Fibroblast of mammary gland (primary cell): Measurements from ENCODE around the gene TPSB2.

Experiments
- DNase-seq: peaks from one replicate; pipeline ENCODE4 v3.0.0-alpha.2; 2010; ENCODE audit warnings: low read depth
- H3K4me3 ChIP-seq: 2 replicates; pipeline ENCODE4 v1.5.1; 2011; ENCODE audit warnings: low read depth, mild to moderate bottlenecking, low read length, moderate library complexity; ENCODE audit not compliant: control insufficient read depth
- CTCF ChIP-seq: conservative IDR thresholded peaks from 2 replicates; pipeline ENCODE4 v1.5.1; 2011; ENCODE audit warnings: low read depth, low read length, inconsistent platforms; ENCODE audit not compliant: control insufficient read depth, insufficient read depth

Gene TPSB2

GRCh38 chr16:1209081-1209480 is 20.9 kb downstream of the TPSB2 start:
- no peak overlapping the region for H3K4me3 ChIP-seq
- no peak for DNase-seq
- no peak for TF ChIP-seq CTCF

- H3K4me3 ChIP-seq, result no peak overlapping the region
- no peak for DNase-seq
- no peak for TF ChIP-seq CTCF
Observed at GRCh38 chr16:1208239-1208830, 21.6 kb downstream of the TPSB2 start.

GRCh38 chr16:1206786-1207185 is 23.2 kb downstream of the TPSB2 start:
- H3K4me3 ChIP-seq, result no peak overlapping the region
- TF ChIP-seq CTCF, result no peak
- DNase-seq, result no peak

GRCh38 chr16:1206326-1206725 is 23.7 kb downstream of the TPSB2 start:
- H3K4me3 ChIP-seq, result no peak overlapping the region
- no peak for DNase-seq
- no peak for TF ChIP-seq CTCF

- H3K4me3 ChIP-seq, result no peak overlapping the region
- DNase-seq, result no peak
- TF ChIP-seq CTCF, result no peak
Observed at GRCh38 chr16:1204933-1205332, 25.1 kb downstream of the TPSB2 start.

- H3K4me3 ChIP-seq, result no peak overlapping the region
- DNase-seq, result no peak
- TF ChIP-seq CTCF, result no peak
Observed at GRCh38 chr16:1202274-1202673, 27.7 kb downstream of the TPSB2 start.

- no peak for DNase-seq
- no peak overlapping the region for H3K4me3 ChIP-seq
- no peak for TF ChIP-seq CTCF
Observed at GRCh38 chr16:1201444-1201843, 28.5 kb downstream of the TPSB2 start.
